ENCODE data around the gene TMEM272.

The TMEM272 gene

DNA sequence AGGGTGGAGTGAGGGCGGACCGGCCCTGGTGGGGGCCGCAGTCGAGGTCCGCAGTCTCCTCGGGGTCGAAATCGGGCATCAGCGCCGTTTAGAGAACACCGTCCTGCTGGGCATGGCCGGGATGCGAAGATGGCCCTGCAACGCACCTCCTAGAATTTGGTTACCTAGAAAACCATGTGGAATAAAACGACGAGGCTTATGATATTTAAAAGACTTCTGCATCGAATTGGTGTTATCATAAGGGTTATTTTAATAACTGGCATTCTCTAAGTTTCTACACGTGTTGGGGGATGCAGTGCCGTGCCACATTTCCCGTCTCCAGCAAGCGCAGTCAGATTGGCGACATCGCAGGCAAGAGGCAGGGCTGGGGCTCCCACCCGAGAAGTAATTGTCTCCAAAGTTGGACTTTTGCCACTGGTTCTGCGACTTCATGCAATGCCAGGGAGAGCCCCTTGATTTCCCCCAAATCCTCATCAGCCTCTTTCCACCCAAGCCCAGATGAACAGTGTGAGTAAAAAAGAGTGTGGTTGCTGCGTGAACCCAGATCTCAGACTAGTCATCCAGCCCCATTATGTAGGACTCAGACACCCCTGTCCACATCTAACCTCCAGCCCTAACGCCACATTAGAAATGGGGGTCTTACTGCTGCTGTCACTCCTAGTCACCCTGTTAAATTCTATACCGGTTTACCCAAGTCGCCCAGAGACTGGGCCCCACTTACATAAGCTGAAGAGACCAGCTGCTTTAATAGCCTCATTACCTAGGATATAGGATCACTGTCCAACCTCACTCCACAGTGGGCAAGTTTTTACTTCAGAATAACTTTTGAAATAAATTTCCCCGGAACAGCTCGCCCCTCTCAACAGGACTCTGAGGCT is 40.4 kb downstream of the TMEM272 start:
- DNase-seq: peak in 12 of 14 donors; percentile 41 to 83 (median 62)

DNA sequence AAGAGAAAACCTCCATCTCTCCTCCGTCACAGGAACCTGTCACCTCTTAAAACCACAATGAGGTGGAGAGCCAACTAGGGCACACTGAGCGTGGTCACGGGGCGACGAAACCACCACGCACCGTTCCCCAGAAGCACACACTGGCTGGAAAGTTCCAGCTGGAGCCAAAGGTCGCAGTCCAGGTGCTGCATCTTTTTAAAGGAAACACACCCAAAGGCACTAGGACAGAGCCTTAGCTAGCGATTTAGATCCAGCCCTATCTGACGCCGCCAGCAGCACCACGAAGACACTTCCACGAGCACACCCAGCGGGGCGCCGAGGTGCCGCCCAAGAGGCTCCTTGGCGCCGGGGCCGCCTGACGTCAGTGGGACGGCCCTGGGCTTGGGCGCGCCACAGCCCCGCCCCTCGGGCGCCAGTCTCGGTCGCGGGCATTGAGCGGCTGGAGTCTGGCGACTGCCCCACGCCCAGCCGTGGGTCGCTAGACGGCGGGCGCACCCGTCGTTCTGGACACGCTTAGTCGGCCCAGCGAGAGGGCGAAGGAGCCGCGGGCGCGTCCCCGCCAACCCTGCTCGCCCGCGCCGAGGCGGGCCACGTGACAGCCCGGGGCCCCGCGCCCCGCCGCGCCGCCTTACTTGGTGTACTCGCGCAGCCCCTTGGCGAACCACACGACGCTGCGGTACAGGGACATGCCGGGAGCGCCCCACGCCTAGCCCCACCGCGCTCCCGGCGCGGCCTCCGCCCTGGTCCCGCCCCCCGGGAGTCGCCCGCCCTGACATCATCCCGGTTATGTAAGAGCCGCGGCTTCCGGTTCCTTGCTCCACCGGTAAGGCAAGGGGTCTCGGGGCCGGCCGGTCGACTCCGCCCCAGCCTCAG is 41.3 kb downstream of the TMEM272 start, which contains the start of gene DHRS12:
TSS of gene DHRS12 (minus strand) at position 742 of the 873 bp plus-strand sequence. CDS start 4,504 bp downstream, outside the sequence.
- peak; percentile 16 to 94 (median 86) for DNase-seq

DNA sequence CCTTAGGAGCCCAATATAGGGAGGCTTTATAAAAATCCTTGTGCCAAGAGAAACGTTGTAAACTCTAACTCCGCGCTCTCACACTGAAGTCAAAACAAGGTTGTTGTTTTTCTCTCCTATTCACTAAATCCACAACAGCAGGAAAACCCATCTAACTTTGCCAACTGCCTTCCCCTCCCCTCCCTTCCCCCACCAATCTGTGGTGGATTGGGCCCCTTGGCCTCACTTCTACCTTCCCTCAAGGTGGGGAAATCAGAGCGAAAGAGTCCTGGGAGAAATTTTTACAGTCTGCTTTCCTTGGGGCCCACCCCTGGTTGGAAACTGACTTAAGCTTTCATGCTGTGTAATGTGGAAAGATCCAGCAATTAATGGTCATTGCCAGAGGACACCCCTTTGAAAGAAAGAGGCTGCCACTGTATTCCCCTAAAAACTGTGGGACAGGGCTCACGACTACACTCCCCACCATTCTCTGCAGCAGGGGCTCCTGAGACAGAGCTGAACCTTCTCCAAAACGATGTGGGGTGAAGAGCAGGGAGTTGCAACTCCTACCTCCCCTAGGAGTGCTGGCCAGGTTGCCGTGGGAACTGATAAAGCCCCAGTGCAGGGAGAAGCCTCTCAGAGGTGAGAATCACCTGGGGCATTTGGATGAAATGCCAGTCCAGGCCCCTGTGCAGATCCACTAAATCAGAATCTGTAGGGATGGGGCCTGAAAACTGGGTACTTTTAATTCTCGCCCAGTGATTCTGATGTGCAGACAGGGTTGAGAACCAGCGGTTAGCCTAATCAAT is 42.2 kb downstream of the TMEM272 start:
- DNase-seq: peak in 4 of 14 donors; percentile 41 to 62 (median 52)

DNA sequence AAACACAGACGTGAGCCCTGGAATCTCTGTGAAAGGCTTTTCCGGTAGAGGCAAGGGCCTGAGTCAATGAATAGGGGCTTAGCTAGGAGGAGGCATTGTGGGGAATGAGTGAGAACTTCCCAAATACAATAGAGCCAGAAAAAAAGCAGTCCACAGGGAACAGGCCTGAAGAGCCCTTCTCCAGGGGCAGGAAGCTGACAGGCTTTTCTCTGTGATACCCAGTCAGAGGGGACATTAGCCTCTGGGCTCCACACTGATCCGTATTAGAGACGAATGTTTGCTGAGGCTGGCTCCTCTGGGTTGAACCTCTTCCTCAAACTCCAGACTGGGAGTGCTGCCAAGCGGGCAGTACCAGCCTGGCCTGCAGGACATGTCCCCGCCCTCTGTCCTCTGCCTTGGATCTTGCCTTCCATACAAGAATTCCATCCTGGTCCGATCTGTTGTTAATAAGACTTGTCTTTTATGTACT is 43.3 kb downstream of the TMEM272 start:
- peak in 12 of 14 donors; percentile 10 to 77 (median 60) for DNase-seq

DNA sequence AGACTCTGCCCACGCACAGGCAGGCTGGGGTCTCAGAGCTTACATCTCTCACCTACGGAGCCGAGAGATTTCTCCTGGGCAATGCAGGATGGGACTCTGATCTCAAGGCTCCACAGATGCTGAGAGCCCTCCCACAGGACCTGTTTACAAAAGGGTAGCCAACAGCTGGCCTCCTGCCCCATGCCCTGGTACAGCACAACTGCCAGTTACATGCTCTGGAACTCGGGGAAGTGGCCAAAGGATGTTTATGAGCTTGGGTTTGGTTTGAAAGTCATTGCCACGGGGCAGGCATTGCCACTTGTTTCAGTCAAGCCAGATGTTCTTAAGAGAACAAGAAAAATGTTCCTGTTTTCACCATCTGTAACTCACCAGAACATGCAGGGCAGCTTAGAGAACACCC is 44.5 kb downstream of the TMEM272 start:
- peak in 3 of 14 donors; percentile 16 to 27 (median 16) for DNase-seq

DNA sequence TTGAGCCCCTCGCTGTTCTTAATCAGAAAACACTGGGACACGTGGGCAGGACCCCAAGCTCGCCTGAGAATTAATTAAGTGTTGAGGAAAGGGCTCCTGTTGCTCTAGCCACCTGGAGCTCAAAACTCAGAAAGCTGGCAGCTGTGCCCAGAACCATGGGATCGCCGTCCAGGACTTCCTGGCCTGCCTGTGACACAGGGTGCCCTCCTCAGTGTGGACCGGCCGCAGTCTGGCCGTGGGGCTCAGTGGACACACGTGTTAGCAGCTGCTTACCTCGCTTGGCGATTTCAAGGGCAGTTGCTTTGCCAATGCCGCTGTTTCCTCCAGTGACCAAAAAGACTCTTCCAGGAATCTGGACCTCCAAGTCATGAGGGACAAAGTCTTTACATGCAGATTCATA is 45.7 kb downstream of the TMEM272 start:
- DNase-seq: no peak

DNA sequence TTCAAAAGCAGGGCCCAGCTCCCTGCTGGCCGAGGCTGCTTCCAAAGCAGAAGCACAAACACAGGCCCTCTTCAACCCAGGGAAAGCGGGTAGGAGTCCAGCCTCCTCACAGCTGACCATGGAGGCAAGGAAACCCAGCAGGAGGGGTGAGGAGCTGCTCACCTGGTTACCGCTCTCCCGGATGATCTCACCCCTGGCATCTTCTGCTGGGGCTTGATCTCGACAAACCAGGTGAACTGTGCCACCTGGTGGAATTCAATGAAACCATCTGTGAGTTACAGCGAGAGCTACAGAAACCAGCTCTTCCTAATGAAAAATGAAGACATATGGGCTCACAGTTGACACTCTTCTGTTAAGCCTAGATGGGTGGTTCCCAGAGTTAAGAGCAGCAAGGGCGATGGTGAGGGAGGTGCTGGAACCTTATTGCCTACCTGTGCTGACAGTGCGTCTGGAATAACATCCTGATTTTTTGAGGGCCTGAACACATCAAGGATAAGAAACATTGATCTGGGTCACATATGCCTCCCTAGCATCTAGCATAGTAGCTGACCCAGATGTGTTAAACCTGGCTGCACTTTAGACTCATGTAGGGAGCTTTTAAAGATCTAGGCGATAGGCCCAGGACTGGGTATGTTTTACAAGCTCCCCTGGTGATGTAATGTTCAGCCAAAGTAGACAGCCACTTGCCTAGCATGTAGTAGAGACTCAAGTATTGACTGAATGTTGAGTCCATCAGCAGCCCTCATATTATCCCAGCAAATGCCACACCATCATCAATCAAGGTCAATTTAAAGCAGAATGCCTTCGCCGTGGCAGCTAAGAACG is 47.1 kb downstream of the TMEM272 start:
- peak in 3 of 14 donors; percentile 8 to 92 (median 31) for DNase-seq

DNA sequence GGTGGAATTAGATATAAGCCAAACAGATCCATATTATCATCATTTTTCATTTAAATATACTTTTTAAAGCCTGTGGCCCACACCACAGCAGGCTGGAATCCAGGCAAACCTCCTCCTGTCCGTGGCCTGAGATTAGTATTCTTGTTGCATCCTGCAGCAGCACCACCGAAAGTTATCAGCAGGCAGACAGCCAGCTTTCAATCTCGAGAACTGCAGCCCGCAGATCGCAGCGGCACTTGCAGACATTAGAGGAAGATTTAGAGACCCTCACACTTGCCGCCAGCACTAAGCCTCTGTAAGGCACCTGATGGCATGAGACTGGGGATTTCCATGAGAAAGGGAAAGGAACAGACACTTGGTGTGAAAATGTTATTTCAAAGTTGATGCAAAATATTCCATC is 48.4 kb downstream of the TMEM272 start:
- DNase-seq: no peak

DNA sequence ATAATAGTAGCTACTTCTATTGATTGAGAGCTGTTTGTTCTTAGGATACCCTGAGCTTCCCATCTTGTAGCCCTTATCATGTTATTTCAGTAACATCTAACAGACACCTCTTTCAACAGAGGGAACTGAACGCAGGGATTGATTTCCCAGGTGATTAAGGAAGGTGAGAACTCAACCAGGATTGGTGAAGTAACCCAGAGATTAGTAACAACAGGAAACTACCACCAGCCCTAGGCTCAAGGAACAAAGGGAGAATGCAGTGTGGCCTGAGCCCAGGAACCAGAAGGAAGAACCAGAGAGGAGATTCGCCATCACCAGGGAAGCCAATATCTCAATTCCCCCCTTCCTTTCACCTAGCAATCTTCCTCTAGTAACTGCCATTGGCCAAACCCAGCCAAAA is 49.6 kb downstream of the TMEM272 start:
- no peak for DNase-seq

DNA sequence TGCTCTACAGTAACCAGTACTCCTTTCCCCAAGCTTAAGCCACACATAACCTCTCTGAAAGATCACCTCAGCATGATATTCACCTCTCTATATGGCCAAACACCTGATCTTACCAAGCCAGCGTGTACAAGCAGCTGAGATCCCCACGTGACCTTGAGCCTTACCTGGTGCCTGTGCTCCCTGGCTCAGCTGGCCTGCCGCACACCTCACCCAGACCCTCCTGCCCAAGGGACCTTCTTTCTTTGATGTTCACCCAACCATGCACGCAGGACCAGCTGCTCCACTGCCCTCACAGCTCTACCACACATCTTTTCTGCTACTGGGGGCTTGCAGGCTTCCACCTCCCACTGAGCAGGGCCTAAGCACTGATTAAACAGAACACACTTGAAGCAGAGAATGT is 50.0 kb downstream of the TMEM272 start:
- DNase-seq: no peak

DNA sequence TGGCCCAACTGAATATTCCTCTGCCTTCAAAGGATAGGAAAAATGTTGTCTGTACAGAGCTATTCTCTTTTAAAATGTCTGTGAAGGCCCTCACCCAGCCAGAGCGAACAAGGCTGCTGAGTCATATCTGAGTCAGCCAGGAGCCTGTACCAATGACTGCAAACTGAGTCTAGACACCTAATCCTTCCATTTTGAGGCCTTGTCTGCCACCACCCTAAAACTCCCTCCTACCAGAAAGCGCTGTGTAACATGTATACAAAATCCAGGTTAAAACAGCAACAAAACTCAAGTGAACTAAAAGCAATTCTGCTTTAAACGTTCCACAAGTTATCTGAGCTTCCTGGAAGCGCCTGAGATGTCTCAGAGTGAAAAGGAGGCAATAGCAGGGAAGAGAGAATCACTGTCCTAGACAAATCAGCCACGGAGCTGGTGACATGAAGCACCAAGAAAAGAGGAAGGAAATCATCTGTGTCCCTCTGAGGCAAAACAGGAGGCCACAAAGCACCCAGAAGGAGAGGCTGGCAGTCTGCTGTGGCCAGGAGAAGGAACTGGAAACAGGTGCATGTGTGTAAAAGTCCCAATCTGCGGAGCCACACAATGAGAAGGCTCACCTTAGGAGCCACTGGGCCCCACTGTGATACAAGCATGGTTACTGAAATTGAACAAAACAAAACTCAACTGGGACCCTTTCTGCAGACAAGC is 51.3 kb downstream of the TMEM272 start:
- peak in 2 of 14 donors; percentile 4 to 25 for DNase-seq

DNA sequence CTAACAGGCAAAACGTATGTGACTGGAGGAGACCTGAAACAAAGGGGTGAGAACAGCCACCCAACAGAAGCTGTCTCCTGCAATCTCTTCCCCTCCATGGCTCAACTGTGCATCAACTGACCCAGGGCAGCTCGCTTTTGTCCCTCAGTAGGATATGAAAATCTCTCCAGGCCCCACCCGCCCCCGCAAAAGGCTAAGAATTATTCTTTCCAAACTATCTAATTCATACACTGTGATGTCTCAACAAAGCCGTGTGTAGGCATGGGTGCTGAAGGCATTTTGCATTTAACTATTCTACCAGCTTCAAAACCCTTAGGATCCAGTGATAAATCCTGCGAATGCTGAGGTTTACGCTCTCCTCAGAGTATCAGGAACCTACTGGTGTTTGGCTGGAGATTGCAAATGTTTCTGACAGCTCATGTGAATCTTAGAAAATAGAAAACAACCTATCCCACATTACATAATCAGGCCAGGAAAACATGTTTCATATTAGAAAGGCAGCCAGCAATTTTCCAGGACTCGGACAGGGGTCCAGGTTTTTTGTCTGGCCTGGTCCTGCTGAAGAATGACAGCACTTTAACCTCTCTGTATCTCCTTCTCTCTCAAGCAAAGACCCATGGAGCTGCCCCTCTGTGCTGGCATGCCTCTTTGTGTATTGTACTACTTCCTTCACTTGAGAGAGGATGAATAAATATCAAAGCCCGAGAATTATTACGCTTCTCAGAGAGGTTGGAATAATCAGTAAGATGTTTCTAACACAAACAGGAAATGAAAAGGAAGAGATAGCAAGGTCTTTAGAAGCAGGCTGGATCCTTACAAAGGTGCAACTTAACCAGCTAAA is 58.3 kb downstream of the TMEM272 start:
- DNase-seq: peak in 1 of 14 donors; percentile 73

DNA sequence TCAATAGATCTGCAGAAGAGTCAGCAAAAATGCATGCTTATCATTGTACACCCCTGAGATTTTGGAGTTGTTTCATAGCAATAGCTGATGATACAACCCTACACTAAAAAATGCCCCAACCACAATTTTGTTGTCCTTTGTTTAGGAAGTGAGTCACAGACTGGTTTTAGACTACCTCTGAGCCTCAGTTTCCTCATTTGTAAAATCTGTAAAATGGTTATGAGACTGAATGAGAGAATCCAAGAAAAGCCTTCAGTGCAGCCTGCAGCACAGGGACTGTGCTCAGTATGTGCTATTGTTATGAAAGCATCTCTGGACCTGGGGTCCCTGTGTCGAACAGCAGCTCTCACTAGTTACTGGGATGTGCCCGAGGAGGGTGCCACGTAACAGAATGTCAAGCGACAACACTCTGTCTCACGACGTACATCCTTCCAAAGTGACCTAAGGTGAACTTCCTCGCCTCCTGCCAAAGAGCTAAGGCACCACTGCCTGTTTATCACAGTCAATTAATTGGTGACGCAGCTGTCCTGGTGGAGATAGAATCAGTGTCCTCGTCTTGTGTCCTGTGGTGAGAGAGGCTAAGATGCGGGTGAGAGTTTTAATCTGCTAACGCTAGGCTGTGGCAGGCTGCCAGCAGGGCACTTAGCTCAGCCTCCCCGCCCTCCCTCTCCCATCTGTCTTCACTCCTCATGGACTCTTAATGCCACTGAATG is 59.1 kb downstream of the TMEM272 start:
- DNase-seq: peak in 4 of 14 donors; percentile 21 to 82 (median 36)

DNA sequence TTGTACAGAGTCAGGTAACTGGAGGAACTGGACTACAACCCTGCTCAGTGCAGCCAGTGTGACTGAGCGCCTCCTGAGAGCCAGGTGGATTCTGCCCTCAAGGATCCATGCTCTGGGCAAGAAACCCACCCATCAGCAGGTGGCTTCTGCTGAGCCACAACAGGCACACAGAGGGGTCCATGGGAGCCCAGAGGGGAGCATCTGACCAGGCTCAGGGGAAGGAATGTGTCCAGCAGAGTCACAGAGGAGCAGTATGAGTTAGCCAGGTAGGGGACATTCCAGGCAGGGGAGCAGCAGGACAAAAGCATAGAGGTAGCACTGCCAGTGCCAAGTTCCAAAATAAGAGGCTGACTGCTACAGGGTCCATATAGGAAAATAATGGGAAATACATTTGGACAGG is 60.9 kb downstream of the TMEM272 start:
- DNase-seq: no peak

DNA sequence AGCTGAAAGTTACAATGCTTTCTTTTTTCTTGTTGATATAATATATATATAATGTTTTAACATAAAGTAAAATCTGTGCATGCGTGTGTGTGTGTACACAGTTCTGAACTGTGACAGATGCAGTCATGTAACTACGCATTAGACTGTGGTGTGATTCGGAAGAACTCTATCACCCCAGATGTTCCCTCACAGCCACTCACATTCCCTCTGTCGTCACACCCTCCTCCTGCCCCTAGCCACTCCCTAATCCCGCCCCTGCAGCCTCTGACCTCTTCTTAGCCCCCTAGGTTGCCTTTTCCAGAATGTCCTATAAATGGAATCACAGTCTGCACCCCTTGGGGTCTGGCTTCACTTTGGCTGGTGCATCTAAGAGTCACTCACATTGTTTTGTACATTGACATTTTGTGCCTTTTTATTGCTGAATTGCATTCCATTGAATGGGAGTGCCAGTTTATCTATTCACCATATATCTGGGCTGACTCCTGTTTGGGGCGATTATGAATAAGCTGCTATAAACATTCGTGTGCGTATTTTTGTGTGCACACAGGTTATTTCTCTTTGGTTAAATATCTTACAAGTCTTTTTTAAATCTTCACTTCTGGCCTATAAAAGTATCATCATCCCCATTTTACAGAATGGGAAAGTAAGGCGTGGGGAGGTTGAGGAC is 61.4 kb downstream of the TMEM272 start:
- no peak for DNase-seq

DNA sequence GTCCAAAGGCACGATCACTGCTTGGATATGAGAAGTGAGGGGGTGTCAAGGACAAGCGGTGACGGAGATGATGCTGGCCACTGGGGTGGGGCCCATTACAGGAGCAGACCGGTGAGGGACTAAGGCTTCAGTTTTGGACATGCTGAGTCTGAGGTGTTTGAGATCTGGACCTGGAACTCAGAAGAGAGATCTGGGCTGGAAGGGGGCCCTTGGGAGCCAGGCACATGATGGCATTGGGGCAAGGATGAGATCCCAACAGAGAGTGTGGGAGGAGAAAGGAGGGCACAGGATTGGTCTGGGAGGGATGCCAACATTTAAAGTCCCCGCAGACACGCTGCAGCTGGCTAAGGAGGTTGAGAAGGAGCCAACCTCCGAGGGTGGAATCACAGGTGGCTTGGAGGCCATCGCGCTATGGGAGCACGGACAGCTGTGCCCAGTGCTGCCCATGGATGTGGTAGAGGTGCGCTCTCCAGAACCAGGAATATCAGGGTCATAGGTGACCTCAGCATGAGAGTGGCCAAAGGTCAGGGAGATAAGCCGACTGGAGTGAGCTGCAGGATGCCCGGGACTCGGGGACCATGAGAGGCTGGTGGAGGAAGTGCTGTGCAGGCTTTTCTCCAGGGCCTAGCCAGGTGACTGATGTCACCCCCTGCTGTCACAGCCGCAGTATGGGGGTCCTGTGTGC is 62.8 kb downstream of the TMEM272 start:
- DNase-seq: no peak

DNA sequence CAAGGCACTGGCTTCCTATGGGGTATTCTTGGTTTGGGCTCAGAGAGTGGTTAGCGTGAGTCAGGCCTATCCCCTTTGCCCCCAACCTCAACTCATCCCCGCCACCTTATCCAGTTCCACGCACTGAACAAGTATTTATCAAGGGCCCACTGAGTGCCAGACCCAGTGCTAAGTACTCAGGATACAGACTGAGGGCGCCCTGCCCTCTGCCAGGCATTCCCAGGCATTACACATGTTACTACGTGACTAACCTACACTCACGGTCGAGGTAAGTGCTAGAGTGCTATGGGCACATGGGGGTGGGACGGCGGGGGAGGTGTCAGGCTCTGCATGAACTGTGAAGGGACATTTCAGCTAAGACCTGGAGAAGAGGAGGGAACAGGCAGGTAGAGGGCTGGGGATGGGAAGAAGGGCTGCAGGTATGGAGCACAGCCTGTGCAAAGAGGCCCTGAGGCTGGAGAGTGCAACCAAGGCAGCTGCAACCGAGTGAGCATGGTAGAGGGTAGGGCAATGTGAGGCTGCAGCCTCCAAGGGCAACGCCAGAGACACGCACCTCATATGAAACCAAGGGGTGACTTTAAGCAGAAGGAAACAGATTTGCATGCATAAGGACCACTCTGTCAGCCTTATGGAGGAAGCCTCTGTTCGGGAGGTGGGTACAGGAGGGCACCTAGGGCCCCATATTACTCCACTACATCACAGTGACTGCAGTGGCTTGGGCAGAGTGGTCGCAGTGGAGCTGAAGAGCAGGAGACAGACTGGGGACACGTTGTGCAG is 63.5 kb downstream of the TMEM272 start:
- DNase-seq: no peak
